Urothelium cell line (cell line): Measurements from ENCODE around the gene TSACC.
"Not testable (repeated sequence)": the region's sequence is repeated elsewhere in the genome, so short reads cannot be mapped to it uniquely, and the experiment has no call there.

Experiments used
- DNase-seq: peaks from one replicate; pipeline ENCODE4 v3.0.0; 2011; ENCODE audit warnings: low spot score, mixed read lengths
- FAIRE-seq: peaks from 2 replicates; lab custom pipeline; 2011; peaks lifted over from hg19 to GRCh38; lab: Jason Lieb, UNC

The TSACC gene

GRCh38 chr1:156338180-156338976 lies at the start of gene TSACC, which contains the start of gene CCT3:
Gene TSACC, plus strand, starts transcription at chr1:156338526. Its CDS starts 1,232 bp downstream, at chr1:156339758.
Gene CCT3, minus strand, starts transcription at chr1:156338292. Its CDS starts 108 bp downstream, at chr1:156338184.
- DNase-seq (peak; percentile 99), FAIRE-seq (no peak)

GRCh38 chr1:156289857-156290256 lies 48.5 kb upstream of the TSACC start:
- DNase-seq: no peak
- FAIRE-seq: no peak

GRCh38 chr1:156291226-156292061 lies 46.9 kb upstream of the TSACC start:
- no peak for FAIRE-seq
- DNase-seq: no peak

GRCh38 chr1:156293098-156293434 lies 45.3 kb upstream of the TSACC start:
- FAIRE-seq (no peak), DNase-seq (no peak)

GRCh38 chr1:156293895-156294294 lies 44.4 kb upstream of the TSACC start:
- DNase-seq (no peak), FAIRE-seq (no peak)

GRCh38 chr1:156295391-156295947 lies 42.9 kb upstream of the TSACC start, which contains the start of gene GLMP:
Gene GLMP, minus strand, starts transcription at chr1:156295679. Its CDS starts 34 bp downstream, at chr1:156295645.
- no peak for FAIRE-seq
- peak; percentile 32 for DNase-seq

- DNase-seq (no peak), FAIRE-seq (no peak)
These were observed 39.4 kb upstream of the TSACC start, which contains the start of gene VHLL for GRCh38 chr1:156298852-156299357. Gene VHLL, minus strand, starts transcription at chr1:156299307. Its CDS starts 118 bp downstream, at chr1:156299189.

- FAIRE-seq (no peak), DNase-seq (no peak)
These were observed 35.1 kb upstream of the TSACC start for GRCh38 chr1:156303241-156303640.

- DNase-seq (no peak), FAIRE-seq (no peak)
These were observed 33.1 kb upstream of the TSACC start for GRCh38 chr1:156305215-156305614.

- FAIRE-seq: no peak
- no peak for DNase-seq
These were observed 30.2 kb upstream of the TSACC start for GRCh38 chr1:156308078-156308477.

- FAIRE-seq (no peak), DNase-seq (no peak)
These were observed 27.4 kb upstream of the TSACC start for GRCh38 chr1:156310962-156311361.

- no peak for FAIRE-seq
- no peak for DNase-seq
These were observed 21.4 kb upstream of the TSACC start for GRCh38 chr1:156316909-156317308.

GRCh38 chr1:156319664-156320063 lies 18.7 kb upstream of the TSACC start:
- DNase-seq: no peak
- no peak for FAIRE-seq

GRCh38 chr1:156320560-156320959 lies 17.8 kb upstream of the TSACC start:
- DNase-seq: no peak
- FAIRE-seq: no peak

- DNase-seq, FAIRE-seq: not testable (repeated sequence)
These were observed 15.1 kb upstream of the TSACC start for GRCh38 chr1:156323179-156323578.

GRCh38 chr1:156336242-156336641 lies 2.1 kb upstream of the TSACC start:
- DNase-seq (no peak), FAIRE-seq (no peak)

- DNase-seq (no peak), FAIRE-seq (no peak)
These were observed 1.1 kb upstream of the TSACC start for GRCh38 chr1:156337052-156337887.

GRCh38 chr1:156337888-156338179 lies 492 bp upstream of the TSACC start:
- DNase-seq (no peak), FAIRE-seq (no peak)

GRCh38 chr1:156342166-156342955 lies 4.0 kb downstream of the TSACC start:
- FAIRE-seq (no peak), DNase-seq (no peak)

GRCh38 chr1:156344409-156344808 lies 6.1 kb downstream of the TSACC start:
- DNase-seq (no peak), FAIRE-seq (no peak)
